Measurements from ENCODE around the gene HOXA2. TPM values are rescaled to one million over a fixed set of nuclear protein-coding genes. Genes with fewer than 3 reads are reported as not detected.

HOXA2 gene
- total and polyA plus RNA-seq, 2 donors (not counting 1 experiment from before 2014, with no cell fraction given), result 1.3 to 2.6 TPM

- TF ChIP-seq EZH2 (IDR thresholded peaks at IDR 0.05; ENCODE audit: low read length, missing control alignments) (no peak), CTCF (conservative IDR thresholded peaks at IDR 0.05 in 1 of 2, IDR thresholded peaks at IDR 0.05 in 1 of 2; ENCODE audit: low read depth in 1 of 2, low read length in 2 of 2) (no peak)
- Histone ChIP-seq H4K20me1 (ENCODE audit: control insufficient read depth, extremely low read depth, insufficient read depth, low read length) (no peaks in the 10 kb centered on the region), H3K36me3 (ENCODE audit: control insufficient read depth, insufficient read depth, low read length) (no peaks in the 10 kb centered on the region), H3K4me1 (ENCODE audit: control insufficient read depth, extremely low read depth, insufficient read depth, low read length) (peaks cover 15% of the 10 kb centered on the region), H3K4me2 (ENCODE audit: extremely low read depth, insufficient read depth, low read length) (no peak overlapping the region), H3K27me3 (ENCODE audit: control insufficient read depth, insufficient read depth, low read length) (no peaks in the 10 kb centered on the region), H3K79me2 (ENCODE audit: control insufficient read depth, insufficient read depth, low read length) (peaks cover 19% of the 10 kb centered on the region), H3K9me3 (ENCODE audit: control insufficient read depth, insufficient read depth, low read depth, low read length) (no peaks in the 10 kb centered on the region), H2AFZ (ENCODE audit: low read length) (no peak overlapping the region), H3K4me3 (replicated peaks in 1 of 4; ENCODE audit: control extremely low read depth in 1 of 4, insufficient read depth in 1 of 4, low read depth in 3 of 4, low read length in 4 of 4) (no peak overlapping the region), H3K27ac (ENCODE audit: insufficient read depth, low read length) (no peak overlapping the region), H3K9ac (ENCODE audit: insufficient read depth, low read length) (no peak overlapping the region)
- peak in 1 of 2 donors; percentile 29 for DNase-seq (ENCODE audit: low read depth in 2 of 2)
These were observed 23.5 kb upstream of the HOXA2 start for GRCh38 chr7:27125986-27126394.

GRCh38 chr7:27124902-27125689 is 22.6 kb upstream of the HOXA2 start:
- no peak for DNase-seq (ENCODE audit: low read depth in 2 of 2)
- H3K9ac ChIP-seq (ENCODE audit: insufficient read depth, low read length), result no peak overlapping the region
- no peaks in the 10 kb centered on the region for H4K20me1 ChIP-seq (ENCODE audit: control insufficient read depth, extremely low read depth, insufficient read depth, low read length)
- no peaks in the 10 kb centered on the region for H3K27me3 ChIP-seq (ENCODE audit: control insufficient read depth, insufficient read depth, low read length)
- TF ChIP-seq EZH2 (IDR thresholded peaks at IDR 0.05; ENCODE audit: low read length, missing control alignments) (no peak), CTCF (conservative IDR thresholded peaks at IDR 0.05 in 1 of 2, IDR thresholded peaks at IDR 0.05 in 1 of 2; ENCODE audit: low read depth in 1 of 2, low read length in 2 of 2) (no peak)
- H3K36me3 ChIP-seq (ENCODE audit: control insufficient read depth, insufficient read depth, low read length), result no peaks in the 10 kb centered on the region
- peaks cover 19% of the 10 kb centered on the region for H3K79me2 ChIP-seq (ENCODE audit: control insufficient read depth, insufficient read depth, low read length)
- no peak overlapping the region for H2AFZ ChIP-seq (ENCODE audit: low read length)
- no peaks in the 10 kb centered on the region for H3K9me3 ChIP-seq (ENCODE audit: control insufficient read depth, insufficient read depth, low read depth, low read length)
- peaks cover 21% of the 10 kb centered on the region for H3K4me1 ChIP-seq (ENCODE audit: control insufficient read depth, extremely low read depth, insufficient read depth, low read length)
- H3K4me3 ChIP-seq (replicated peaks in 1 of 4; ENCODE audit: control extremely low read depth in 1 of 4, insufficient read depth in 1 of 4, low read depth in 3 of 4, low read length in 4 of 4), result peak overlapping the region in 1 of 4 experiments; percentile 57
- H3K4me2 ChIP-seq (ENCODE audit: extremely low read depth, insufficient read depth, low read length), result no peak overlapping the region
- no peak overlapping the region for H3K27ac ChIP-seq (ENCODE audit: insufficient read depth, low read length)

- Histone ChIP-seq H3K9me3 (ENCODE audit: control insufficient read depth, insufficient read depth, low read depth, low read length) (no peaks in the 10 kb centered on the region), H3K4me2 (ENCODE audit: extremely low read depth, insufficient read depth, low read length) (peak overlapping the region; percentile 90), H3K27me3 (ENCODE audit: control insufficient read depth, insufficient read depth, low read length) (no peaks in the 10 kb centered on the region), H2AFZ (ENCODE audit: low read length) (no peak overlapping the region), H3K4me1 (ENCODE audit: control insufficient read depth, extremely low read depth, insufficient read depth, low read length) (peaks cover 21% of the 10 kb centered on the region), H4K20me1 (ENCODE audit: control insufficient read depth, extremely low read depth, insufficient read depth, low read length) (no peaks in the 10 kb centered on the region), H3K36me3 (ENCODE audit: control insufficient read depth, insufficient read depth, low read length) (no peaks in the 10 kb centered on the region), H3K27ac (ENCODE audit: insufficient read depth, low read length) (peak overlapping the region; percentile 74), H3K4me3 (replicated peaks in 1 of 4; ENCODE audit: control extremely low read depth in 1 of 4, insufficient read depth in 1 of 4, low read depth in 3 of 4, low read length in 4 of 4) (peak overlapping the region in 3 of 4 experiments; percentile 12 to 57 (median 32)), H3K9ac (ENCODE audit: insufficient read depth, low read length) (peak overlapping the region; percentile 42), H3K79me2 (ENCODE audit: control insufficient read depth, insufficient read depth, low read length) (peaks cover 22% of the 10 kb centered on the region)
- TF ChIP-seq EZH2 (IDR thresholded peaks at IDR 0.05; ENCODE audit: low read length, missing control alignments) (no peak), CTCF (conservative IDR thresholded peaks at IDR 0.05 in 1 of 2, IDR thresholded peaks at IDR 0.05 in 1 of 2; ENCODE audit: low read depth in 1 of 2, low read length in 2 of 2) (no peak)
- peak; percentile 91 to 97 for DNase-seq (ENCODE audit: low read depth in 2 of 2)
These were observed 21.8 kb upstream of the HOXA2 start for GRCh38 chr7:27124096-27124901.
